Mesendoderm (in vitro differentiated cells): ENCODE measurements around the gene SLC2A6.

ENCODE experiments used
- DNase-seq: peaks from one replicate; pipeline ENCODE4 v3.0.0; 2013
- H2AK5ac ChIP-seq: 2 replicates; pipeline ENCODE4 v1.6.1; 2013; ENCODE audit warnings: low read length, inconsistent platforms
- H2BK120ac ChIP-seq: 2 replicates; pipeline ENCODE4 v1.6.1; 2013; ENCODE audit warnings: low read depth, mild to moderate bottlenecking, low read length, moderate library complexity, mixed read lengths
- H2BK15ac ChIP-seq: replicated peaks from 2 replicates; pipeline ENCODE4 v1.6.1; 2013; ENCODE audit warnings: low read depth, mild to moderate bottlenecking, moderate library complexity
- H2BK5ac ChIP-seq: 2 replicates; pipeline ENCODE4 v1.6.1; 2013; ENCODE audit warnings: low read length, inconsistent platforms
- H3K18ac ChIP-seq: 2 replicates; pipeline ENCODE4 v1.6.1; 2013; ENCODE audit warnings: mild to moderate bottlenecking, low read length, mixed read lengths
- H3K23ac ChIP-seq: one replicate; pipeline ENCODE4 v1.6.1; 2013; ENCODE audit warnings: low read length
- H3K27ac ChIP-seq: 2 replicates; pipeline ENCODE4 v1.5.1; 2013; ENCODE audit warnings: low read depth, mild to moderate bottlenecking, inconsistent platforms, low read length, moderate library complexity
- H3K27me3 ChIP-seq: 2 replicates; pipeline ENCODE4 v1.6.1; 2013; ENCODE audit warnings: low read length, control low read depth, mild to moderate bottlenecking, inconsistent platforms; ENCODE audit not compliant: insufficient read depth, poor library complexity
- H3K36me3 ChIP-seq: 2 replicates; pipeline ENCODE4 v1.6.1; 2013; ENCODE audit warnings: low read length, inconsistent platforms; ENCODE audit not compliant: control insufficient read depth, insufficient read depth
- H3K4ac ChIP-seq: one replicate; pipeline ENCODE4 v1.6.1; 2013; ENCODE audit warnings: low read depth, mild to moderate bottlenecking, low read length, moderate library complexity
- H3K4me1 ChIP-seq: 2 replicates; pipeline ENCODE4 v1.6.1; 2013; ENCODE audit warnings: low read depth, low read length, inconsistent platforms; ENCODE audit not compliant: control insufficient read depth
- H3K4me2 ChIP-seq: 2 replicates; pipeline ENCODE4 v1.6.1; 2013; ENCODE audit warnings: low read length
- H3K4me3 ChIP-seq: 2 replicates; pipeline ENCODE4 v1.5.1; 2013; ENCODE audit warnings: mild to moderate bottlenecking, low read length
- H3K56ac ChIP-seq: one replicate; pipeline ENCODE4 v1.6.1; 2013; ENCODE audit warnings: low read length
- H3K79me1 ChIP-seq: 2 replicates; pipeline ENCODE4 v1.6.1; 2013; ENCODE audit warnings: low read length, inconsistent platforms
- H3K79me2 ChIP-seq: 2 replicates; pipeline ENCODE4 v1.6.1; 2013; ENCODE audit warnings: mild to moderate bottlenecking, low read length; ENCODE audit not compliant: control insufficient read depth, insufficient read depth
- H3K9ac ChIP-seq: 2 replicates; pipeline ENCODE4 v1.6.1; 2013; ENCODE audit warnings: low read length, inconsistent platforms
- H4K5ac ChIP-seq: one replicate; pipeline ENCODE4 v1.6.1; 2013; ENCODE audit warnings: low read length
- H4K8ac ChIP-seq: one replicate; pipeline ENCODE4 v1.6.1; 2013; ENCODE audit warnings: low read depth, mild to moderate bottlenecking, control low read depth, low read length, moderate library complexity
- WGBS: extraction: QIAGEN DNeasy Blood & Tissue Kit; methylation state at CpG from one replicate; pipeline ENCODE4 v1.1.7; 2013; ENCODE audit warnings: low lambda C conversion rate, missing lambda C conversion rate; ENCODE audit not compliant: insufficient coverage; ENCODE audit errors: extremely low coverage; 5-methylcytosine and 5-hydroxymethylcytosine counted together

Gene SLC2A6

DNA sequence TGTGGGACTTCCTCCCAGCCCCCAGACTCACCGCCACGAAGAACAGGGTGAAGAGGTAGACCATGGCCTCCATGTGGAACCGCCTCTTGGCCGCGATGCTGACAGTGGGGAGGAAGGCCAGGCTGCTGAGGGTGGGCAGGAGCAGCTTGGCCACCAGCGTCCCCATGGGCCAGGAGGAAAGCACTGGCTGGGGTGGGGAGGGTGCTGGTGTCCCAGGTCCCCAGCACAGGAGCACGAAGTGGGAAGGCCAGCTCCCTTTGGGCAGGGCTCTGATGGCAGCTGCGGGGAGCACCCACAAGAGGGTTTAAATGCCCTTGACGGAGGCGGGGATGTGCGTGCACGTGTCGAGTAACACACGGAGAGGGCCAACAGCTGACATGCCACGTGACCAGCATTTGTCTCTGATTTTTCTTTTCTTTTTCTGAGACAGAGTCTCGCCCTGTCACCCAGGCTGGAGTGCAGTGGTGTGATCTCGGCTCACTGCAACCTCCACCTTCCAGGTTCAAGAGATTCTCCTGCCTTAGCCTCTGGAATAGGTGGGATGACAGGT lies 45.9 kb upstream of the SLC2A6 start, which contains the start of gene MYMK:
Gene MYMK, minus strand, starts transcription at position 281 of the 550 bp plus-strand sequence. Its CDS starts 115 bp downstream, at position 166.
- no peak within 1 kb of the TSS for H4K8ac ChIP-seq
- peak within 1 kb of the TSS; percentile 32 for H2AK5ac ChIP-seq
- H3K4me3 ChIP-seq = no peak within 1 kb of the TSS
- no peak for DNase-seq
- no CpG with 5 or more reads among the region's 17 CpGs for WGBS
- H3K4me2 ChIP-seq = no peak within 1 kb of the TSS
- no peaks in the 10 kb centered on the region for H3K79me2 ChIP-seq
- no peak within 1 kb of the TSS for H4K5ac ChIP-seq
- H3K18ac ChIP-seq = no peak within 1 kb of the TSS
- no peak within 1 kb of the TSS for H3K23ac ChIP-seq
- H3K79me1 ChIP-seq = no peaks in the 10 kb centered on the region
- H3K56ac ChIP-seq = peak within 1 kb of the TSS; percentile 83
- no peak within 1 kb of the TSS for H3K9ac ChIP-seq
- H2BK120ac ChIP-seq = no peak within 1 kb of the TSS
- peak within 1 kb of the TSS; percentile 40 for H2BK5ac ChIP-seq
- H3K27me3 ChIP-seq = no peaks in the 10 kb centered on the region
- H3K4ac ChIP-seq = no peak within 1 kb of the TSS
- H3K27ac ChIP-seq = no peak within 1 kb of the TSS
- peaks cover 19% of the 10 kb centered on the region for H3K4me1 ChIP-seq
- no peaks in the 10 kb centered on the region for H3K36me3 ChIP-seq
- no peak within 1 kb of the TSS for H2BK15ac ChIP-seq

DNA sequence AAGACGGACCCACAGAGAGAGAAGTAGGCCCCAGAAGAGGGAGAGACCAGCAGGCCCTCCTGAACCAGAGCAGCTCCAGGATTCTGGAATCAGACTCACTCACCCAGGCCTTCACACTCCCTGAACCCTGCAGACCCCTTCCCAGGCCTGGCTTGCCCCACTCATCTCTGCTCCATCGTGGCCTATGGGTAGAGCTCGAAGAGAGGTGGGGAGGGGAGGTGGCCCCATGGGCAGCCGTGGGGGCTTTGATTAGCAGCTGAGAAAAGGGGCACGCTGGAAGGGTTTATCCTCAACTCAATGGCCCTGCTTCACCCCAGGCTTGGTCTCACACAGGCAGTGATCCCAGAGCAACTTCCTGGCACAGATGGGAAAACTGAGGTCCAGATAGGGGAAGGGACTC lies 45.2 kb upstream of the SLC2A6 start:
- Histone ChIP-seq H3K18ac (no peak overlapping the region), H3K4me2 (no peak overlapping the region), H3K4me1 (peaks cover 19% of the 10 kb centered on the region), H3K56ac (no peak overlapping the region), H2BK15ac (no peak overlapping the region), H3K9ac (no peak overlapping the region), H3K4me3 (no peak overlapping the region), H2BK5ac (no peak overlapping the region), H3K36me3 (no peaks in the 10 kb centered on the region), H2BK120ac (no peak overlapping the region), H4K8ac (no peak overlapping the region), H3K4ac (no peak overlapping the region), H3K79me1 (no peaks in the 10 kb centered on the region), H2AK5ac (no peak overlapping the region), H3K27me3 (no peaks in the 10 kb centered on the region), H3K79me2 (no peaks in the 10 kb centered on the region), H3K27ac (no peak overlapping the region), H4K5ac (no peak overlapping the region), H3K23ac (no peak overlapping the region)
- no CpG with 5 or more reads among the region's 5 CpGs for WGBS
- DNase-seq = no peak

DNA sequence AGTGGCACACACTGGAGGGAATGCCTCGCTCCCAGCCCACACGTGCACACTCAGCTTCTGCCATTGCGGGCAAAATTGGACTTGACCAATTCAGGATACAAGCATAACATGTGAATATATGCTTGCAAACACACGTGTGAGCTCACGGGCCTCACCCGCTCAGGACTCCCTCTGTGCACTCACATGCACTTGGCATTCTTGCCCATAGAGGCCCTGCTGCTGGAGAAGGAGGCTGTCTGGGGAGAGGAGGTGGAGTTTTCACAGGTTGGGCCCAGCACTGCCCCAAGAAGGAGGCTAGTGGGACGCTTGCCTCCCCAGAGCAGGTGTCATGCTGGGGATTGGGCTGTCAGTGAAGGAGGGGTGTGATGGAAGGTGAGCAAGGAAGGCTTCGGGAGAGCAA lies 44.2 kb upstream of the SLC2A6 start:
- no peaks in the 10 kb centered on the region for H3K27me3 ChIP-seq
- no peak overlapping the region for H2BK120ac ChIP-seq
- no peak overlapping the region for H4K5ac ChIP-seq
- H3K18ac ChIP-seq = no peak overlapping the region
- no peak overlapping the region for H4K8ac ChIP-seq
- H3K4me3 ChIP-seq = no peak overlapping the region
- no peak overlapping the region for H2BK15ac ChIP-seq
- H3K9ac ChIP-seq = no peak overlapping the region
- no peak overlapping the region for H3K27ac ChIP-seq
- no peak overlapping the region for H3K4me2 ChIP-seq
- H2AK5ac ChIP-seq = no peak overlapping the region
- no peak overlapping the region for H2BK5ac ChIP-seq
- H3K36me3 ChIP-seq = no peaks in the 10 kb centered on the region
- no CpG with 5 or more reads among the region's 8 CpGs for WGBS
- H3K4ac ChIP-seq = no peak overlapping the region
- no peaks in the 10 kb centered on the region for H3K79me2 ChIP-seq
- H3K56ac ChIP-seq = no peak overlapping the region
- DNase-seq = no peak
- H3K23ac ChIP-seq = no peak overlapping the region
- no peaks in the 10 kb centered on the region for H3K79me1 ChIP-seq
- H3K4me1 ChIP-seq = peaks cover 19% of the 10 kb centered on the region

DNA sequence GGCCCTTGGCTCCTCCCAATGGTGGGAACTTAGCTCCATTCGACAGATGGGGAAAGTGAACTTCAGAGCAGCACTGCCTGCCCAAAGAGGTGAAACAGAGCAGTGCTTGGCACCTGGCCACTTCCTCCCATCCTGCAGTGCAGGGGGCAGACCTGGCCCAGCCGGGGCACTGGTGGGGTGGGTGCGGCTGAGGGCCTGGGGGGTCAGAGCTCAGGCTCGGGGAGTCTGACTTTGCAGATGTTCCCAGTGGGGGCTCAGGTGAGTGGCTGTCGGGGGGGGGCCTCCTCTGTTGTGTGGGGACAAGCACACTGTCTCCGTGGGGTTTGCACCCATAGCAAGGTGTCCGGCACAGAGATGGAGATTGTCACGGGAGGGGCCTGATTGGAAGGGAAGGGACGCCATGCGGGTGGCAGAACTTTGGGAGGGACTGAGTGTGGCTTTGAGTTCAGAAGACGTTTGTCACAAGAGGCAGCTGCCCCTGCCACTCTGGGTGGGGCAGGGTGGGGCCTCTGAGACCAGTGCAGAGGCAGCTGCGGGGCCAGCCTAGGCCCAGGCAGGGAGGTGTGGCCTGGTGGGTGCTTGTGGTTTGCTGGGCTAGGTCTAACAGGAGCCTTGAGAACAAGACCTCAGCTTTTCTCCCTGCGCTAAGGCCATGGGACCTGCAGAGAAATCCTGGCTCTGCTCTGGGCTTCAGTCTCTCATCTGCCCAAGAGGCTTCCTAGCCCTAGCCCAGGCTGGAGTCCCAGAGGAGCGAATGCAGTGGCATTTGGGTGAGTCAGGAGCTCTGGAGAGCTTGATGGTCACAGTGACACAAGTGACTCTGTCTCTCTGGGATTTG lies 43.4 kb upstream of the SLC2A6 start:
- Histone ChIP-seq H2AK5ac (no peak overlapping the region), H3K27me3 (no peaks in the 10 kb centered on the region), H3K79me1 (no peaks in the 10 kb centered on the region), H3K56ac (no peak overlapping the region), H4K8ac (no peak overlapping the region), H3K4ac (no peak overlapping the region), H3K27ac (no peak overlapping the region), H3K4me3 (no peak overlapping the region), H2BK15ac (no peak overlapping the region), H3K79me2 (no peaks in the 10 kb centered on the region), H2BK120ac (no peak overlapping the region), H3K36me3 (no peaks in the 10 kb centered on the region), H3K18ac (no peak overlapping the region), H4K5ac (no peak overlapping the region), H3K9ac (no peak overlapping the region), H3K4me1 (peaks cover 17% of the 10 kb centered on the region), H2BK5ac (no peak overlapping the region), H3K23ac (no peak overlapping the region), H3K4me2 (no peak overlapping the region)
- no peak for DNase-seq
- WGBS = no CpG with 5 or more reads among the region's 14 CpGs

DNA sequence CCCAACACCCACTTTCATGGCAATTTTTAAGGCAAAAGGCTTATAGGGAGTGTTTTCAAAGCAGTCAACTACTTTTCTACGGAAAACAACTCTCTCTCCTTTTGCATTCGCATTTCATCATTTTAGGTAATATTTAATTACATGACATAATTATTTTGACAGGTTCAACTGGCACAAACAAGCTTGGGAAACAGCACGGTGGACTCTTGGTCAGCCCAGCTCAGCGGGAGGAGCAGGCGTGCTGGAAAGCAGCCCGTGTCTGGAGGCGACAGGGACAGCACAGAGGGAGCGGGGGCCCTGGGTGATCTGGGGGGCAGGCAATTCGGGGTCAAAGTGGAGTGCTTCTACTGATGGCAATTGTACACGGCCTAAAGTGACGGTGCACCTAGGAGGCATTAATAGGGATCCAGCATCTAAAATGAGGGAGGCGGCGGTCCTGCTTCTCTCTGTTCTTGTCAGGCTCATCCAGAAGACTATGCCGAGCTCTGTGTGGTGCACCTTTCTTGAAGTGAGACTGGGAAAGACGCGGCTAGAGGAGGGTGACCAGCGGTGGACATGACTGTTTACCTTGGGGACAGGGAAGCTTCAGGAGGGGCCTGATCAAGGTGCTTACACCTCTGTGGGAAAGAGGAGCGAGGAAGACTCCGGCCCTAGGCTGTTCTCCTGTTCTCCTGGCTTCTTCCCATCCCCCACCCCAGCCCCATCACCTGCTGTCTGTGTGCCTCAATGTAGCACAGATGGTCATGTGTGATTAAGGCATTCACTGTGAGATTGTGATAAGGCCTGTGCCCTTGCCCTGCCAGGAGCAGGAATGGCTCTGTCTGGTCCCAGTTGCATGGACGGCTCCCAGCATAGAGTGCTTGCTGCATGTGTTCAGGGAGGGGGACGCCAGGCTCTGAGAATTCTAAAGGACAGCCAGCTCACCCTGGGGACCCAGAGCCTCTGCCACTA lies 42.5 kb upstream of the SLC2A6 start:
- H3K18ac ChIP-seq = no peak overlapping the region
- no CpG with 5 or more reads among the region's 21 CpGs for WGBS

More for the DNA sequence above, 42.5 kb upstream of the SLC2A6 start:
- Histone ChIP-seq H2BK120ac (no peak overlapping the region), H3K4me3 (no peak overlapping the region), H4K8ac (no peak overlapping the region), H3K23ac (no peak overlapping the region), H3K4ac (no peak overlapping the region), H2BK5ac (no peak overlapping the region), H3K36me3 (no peaks in the 10 kb centered on the region), H3K27me3 (no peaks in the 10 kb centered on the region), H3K4me1 (peaks cover 10% of the 10 kb centered on the region), H3K56ac (no peak overlapping the region), H3K79me2 (no peaks in the 10 kb centered on the region), H3K9ac (no peak overlapping the region), H2AK5ac (no peak overlapping the region), H3K4me2 (no peak overlapping the region), H2BK15ac (no peak overlapping the region), H4K5ac (no peak overlapping the region), H3K79me1 (no peaks in the 10 kb centered on the region), H3K27ac (no peak overlapping the region)
- no peak for DNase-seq
